Epithelial cell of esophagus (primary cell): ENCODE data around the gene BAIAP2.

Source experiments
- DNase-seq: peaks from one replicate; pipeline ENCODE4 v3.0.0; 2010; ENCODE audit warnings: low read depth
- H3K4me3 ChIP-seq: 2 replicates; pipeline ENCODE4 v1.5.1; 2011; ENCODE audit warnings: mild to moderate bottlenecking, low read length, control low read depth
- TF ChIP-seq, protein P1 (sequence below): IDR thresholded peaks from 2 replicates; pipeline ENCODE4 v1.5.1; 2011; ENCODE audit warnings: low read depth, mild to moderate bottlenecking, low read length, control low read depth, inconsistent platforms; ENCODE audit not compliant: insufficient read depth; ENCODE audit errors: missing control alignments

Gene BAIAP2

DNA sequence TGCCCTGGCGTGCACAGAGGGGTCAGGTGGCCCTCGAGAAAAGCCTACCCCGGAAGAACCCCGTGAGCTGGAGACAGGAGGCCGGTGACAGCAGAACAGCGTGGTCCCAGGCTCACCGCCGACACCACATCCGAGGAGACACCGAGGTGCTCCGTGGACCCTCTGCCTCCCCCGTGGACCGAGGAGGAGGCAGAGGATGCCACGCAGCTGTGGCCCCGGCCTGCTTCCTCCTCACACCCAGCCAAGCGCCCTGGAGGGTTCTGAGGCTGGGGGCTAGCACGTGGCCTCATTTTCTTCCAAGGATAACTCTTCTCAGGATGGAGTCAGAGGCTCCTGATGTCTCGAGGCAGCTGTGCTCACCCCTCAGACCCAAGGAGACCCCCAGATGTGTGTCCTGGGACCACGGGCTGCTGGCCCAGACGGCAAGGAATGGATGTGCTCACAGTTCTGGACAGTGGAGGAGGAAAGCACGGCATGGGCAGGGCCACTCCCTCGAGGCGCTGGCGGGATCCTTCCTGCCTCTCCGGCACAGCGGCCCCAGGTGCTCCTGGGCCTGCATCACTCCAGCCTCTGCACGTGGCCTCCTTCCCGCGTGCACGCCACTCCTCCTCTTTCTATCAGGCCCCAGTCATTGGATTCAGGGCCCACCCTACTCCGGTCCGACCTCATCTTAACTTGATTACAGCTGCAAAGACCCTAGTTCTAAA lies 125.9 kb downstream of the BAIAP2 start:
- TF ChIP-seq, protein P1, sequence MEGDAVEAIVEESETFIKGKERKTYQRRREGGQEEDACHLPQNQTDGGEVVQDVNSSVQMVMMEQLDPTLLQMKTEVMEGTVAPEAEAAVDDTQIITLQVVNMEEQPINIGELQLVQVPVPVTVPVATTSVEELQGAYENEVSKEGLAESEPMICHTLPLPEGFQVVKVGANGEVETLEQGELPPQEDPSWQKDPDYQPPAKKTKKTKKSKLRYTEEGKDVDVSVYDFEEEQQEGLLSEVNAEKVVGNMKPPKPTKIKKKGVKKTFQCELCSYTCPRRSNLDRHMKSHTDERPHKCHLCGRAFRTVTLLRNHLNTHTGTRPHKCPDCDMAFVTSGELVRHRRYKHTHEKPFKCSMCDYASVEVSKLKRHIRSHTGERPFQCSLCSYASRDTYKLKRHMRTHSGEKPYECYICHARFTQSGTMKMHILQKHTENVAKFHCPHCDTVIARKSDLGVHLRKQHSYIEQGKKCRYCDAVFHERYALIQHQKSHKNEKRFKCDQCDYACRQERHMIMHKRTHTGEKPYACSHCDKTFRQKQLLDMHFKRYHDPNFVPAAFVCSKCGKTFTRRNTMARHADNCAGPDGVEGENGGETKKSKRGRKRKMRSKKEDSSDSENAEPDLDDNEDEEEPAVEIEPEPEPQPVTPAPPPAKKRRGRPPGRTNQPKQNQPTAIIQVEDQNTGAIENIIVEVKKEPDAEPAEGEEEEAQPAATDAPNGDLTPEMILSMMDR, result no peak
- no peak overlapping the region for H3K4me3 ChIP-seq
- no peak for DNase-seq

DNA sequence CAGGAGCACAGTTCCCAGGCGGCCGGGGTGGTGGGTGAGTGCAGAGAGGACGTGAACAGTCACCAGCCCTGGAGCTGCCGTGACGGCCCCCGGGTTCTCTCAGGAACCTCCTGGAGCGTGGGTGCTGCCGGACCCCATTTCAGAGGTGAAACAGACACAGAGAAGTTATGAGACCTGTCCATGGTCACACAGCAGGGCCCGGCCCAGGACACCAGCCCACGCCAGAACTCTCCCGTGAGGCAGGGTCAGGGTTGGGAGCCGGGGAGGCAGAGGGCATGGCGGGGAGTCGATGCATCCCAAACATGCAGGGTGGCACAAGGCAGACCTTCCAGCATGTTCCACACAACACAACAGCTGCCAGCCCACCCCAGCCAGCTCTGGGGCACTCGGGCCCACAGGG lies 126.6 kb downstream of the BAIAP2 start:
- TF ChIP-seq, protein P1, result no peak
- no peak overlapping the region for H3K4me3 ChIP-seq
- no peak for DNase-seq

DNA sequence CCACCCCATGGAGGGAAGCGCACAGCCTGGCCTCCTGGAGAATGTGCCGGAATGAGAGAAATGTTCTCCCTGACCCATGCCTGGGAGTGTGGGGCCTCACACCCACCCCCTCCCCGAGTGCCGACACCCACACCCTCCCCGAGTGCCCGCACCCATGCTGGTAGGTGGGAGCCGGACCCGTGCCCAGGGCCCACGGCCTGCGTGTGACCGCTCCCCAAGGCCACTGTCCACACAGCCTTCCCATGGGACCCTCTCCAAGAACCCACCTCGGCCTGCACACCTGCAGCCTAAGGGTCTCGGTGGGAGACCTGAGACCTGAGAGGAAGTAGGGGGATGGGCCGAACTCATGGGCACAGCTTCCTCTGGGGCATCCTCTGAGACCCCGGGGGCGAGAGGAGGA lies 127.0 kb downstream of the BAIAP2 start:
- TF ChIP-seq, protein P1, result no peak
- no peak for DNase-seq
- H3K4me3 ChIP-seq, result no peak overlapping the region

GRCh38 chr17:81162491-81162890 lies 127.5 kb downstream of the BAIAP2 start:
- no peak overlapping the region for H3K4me3 ChIP-seq
- TF ChIP-seq, protein P1, result no peak
- no peak for DNase-seq

DNA sequence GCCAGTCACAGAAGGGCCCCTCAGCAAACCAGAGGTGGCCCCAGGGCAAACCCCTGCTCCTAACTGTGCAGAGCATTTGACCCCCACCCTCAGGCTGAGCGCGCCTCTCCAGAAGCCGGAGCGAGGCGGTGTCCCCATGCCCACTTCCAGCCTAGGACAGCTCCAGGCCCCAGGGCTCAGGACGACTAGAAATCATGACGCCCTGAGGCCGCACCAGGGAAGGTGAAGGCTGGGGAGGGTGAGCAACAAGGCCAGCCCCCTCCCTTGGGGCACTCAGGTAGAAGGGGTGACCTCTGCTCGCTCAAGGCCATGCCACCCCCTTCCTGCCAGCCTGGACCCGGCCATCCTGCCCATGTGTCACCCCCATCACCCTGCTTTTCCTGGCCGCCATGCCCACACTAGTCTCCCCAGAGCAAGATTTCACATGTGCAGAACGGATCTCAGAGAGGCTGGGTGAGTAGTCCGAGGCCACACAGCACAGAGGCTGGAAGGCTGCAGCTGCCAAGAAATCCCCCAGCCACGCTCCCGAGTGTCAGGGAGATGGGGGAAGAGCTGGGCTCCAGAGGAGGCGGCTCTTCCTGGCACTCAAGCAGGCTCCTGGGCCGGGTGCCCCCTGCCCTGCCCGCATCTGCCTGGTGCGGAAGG lies 128.2 kb downstream of the BAIAP2 start:
- H3K4me3 ChIP-seq, result no peak overlapping the region
- no peak for DNase-seq
- TF ChIP-seq, protein P1, result no peak

DNA sequence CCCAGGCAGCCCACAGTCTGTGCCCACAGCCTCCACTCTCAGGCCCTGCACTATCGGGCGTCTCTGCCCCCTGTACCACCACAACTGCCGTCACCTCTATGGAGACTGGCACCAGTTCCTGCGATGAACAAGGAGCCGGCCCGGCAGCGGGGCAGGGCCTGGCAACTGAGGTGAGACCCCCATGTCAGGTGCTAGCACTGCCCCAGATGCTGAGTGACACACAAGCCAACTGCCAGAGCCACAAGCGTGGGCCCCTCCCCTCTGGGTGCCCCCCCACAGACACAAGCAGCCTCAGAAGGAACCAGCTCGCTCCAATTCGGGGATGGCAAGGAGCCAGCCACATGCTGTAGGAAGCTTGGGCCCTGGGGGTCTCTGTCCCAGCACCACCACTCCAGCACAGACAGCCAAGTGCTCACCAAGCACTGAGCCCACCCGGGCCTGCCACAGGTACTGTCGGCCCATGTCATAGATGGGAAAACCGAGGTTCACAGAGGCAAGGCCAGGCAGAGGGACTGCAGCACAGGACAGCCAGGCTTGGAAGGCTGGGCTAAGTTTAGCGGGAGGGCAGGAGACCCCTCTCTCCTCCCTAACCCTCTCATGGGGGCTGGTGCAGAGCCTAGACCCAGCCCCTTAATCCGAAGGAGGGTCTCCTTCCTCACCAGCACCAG lies 128.9 kb downstream of the BAIAP2 start:
- no peak for DNase-seq
- TF ChIP-seq, protein P1, result no peak
- no peak overlapping the region for H3K4me3 ChIP-seq
